GM23338 (cell line): ENCODE measurements around the gene DNMT1.

Source experiments
- CREB1 ChIP-seq: fragments of 250-450 bp; sonication (Bioruptor Pico); IDR thresholded peaks from 2 replicates; pipeline ENCODE4 v1.5.0; 2020; ENCODE audit warnings: low read depth, mild to moderate bottlenecking, moderate library complexity
- EZH2 ChIP-seq: fragments of 200-600 bp; sonication (generic); IDR thresholded peaks from one replicate; pipeline ENCODE4 v1.8.0; 2017; ENCODE audit warnings: antibody characterized with exemption, mild to moderate bottlenecking, low read depth; ENCODE audit not compliant: unreplicated experiment
- JUNB ChIP-seq: IDR thresholded peaks from one replicate; pipeline ENCODE4 v1.6.1; 2016; ENCODE audit warnings: antibody characterized with exemption; ENCODE audit not compliant: unreplicated experiment
- POLR2AphosphoS5 ChIP-seq: IDR thresholded peaks from 2 replicates; pipeline ENCODE4 v1.6.1; 2016; ENCODE audit warnings: antibody characterized with exemption, low read depth
- TF ChIP-seq, protein P1 (sequence below), 2 experiments: fragments of 200-600 bp in 1 of 2; sonication (generic) in 1 of 2; conservative IDR thresholded peaks; 2 replicates each; pipeline versions ENCODE4 v1.5.1 to v1.6.1; 2016 to 2017; ENCODE audit warnings: antibody characterized with exemption in 2 of 2, low read depth in 2 of 2, mild to moderate bottlenecking in 2 of 2, moderate library complexity in 1 of 2

DNA sequence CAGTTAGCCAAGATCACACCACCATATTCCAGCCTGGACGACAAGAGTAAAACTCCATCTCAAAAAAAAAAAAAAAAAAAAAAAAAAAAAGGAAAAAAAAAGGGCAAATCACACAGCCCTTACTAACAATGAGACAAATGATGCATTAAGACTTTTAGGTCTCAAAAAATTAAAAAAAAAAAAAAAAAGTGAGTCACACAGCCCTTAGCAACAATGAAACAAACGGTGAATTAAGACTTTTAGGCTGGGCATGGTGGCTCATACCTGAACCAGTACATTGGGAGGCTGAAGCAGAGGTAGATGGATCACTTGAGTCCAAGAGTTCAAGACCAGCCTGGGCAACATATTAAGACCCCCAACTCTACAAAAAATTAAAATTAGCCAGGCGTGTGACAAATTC lies 42.7 kb downstream of the DNMT1 start:
- TF ChIP-seq, protein P1, sequence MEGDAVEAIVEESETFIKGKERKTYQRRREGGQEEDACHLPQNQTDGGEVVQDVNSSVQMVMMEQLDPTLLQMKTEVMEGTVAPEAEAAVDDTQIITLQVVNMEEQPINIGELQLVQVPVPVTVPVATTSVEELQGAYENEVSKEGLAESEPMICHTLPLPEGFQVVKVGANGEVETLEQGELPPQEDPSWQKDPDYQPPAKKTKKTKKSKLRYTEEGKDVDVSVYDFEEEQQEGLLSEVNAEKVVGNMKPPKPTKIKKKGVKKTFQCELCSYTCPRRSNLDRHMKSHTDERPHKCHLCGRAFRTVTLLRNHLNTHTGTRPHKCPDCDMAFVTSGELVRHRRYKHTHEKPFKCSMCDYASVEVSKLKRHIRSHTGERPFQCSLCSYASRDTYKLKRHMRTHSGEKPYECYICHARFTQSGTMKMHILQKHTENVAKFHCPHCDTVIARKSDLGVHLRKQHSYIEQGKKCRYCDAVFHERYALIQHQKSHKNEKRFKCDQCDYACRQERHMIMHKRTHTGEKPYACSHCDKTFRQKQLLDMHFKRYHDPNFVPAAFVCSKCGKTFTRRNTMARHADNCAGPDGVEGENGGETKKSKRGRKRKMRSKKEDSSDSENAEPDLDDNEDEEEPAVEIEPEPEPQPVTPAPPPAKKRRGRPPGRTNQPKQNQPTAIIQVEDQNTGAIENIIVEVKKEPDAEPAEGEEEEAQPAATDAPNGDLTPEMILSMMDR (conservative IDR thresholded peaks at IDR 0.05; ENCODE audit: low read depth in 2 of 2): no peak
- TF ChIP-seq CREB1 (no peak), POLR2AphosphoS5 (no peak), JUNB (no peak), EZH2 (no peak)
